GM21723 (cell line): ENCODE measurements around the gene CASS4.

Experiments
- ATAC-seq: cut with Tn5 transposase; IDR thresholded peaks from one replicate; pipeline ENCODE4 v1.9.1; 2021; ENCODE audit warnings: mild to moderate bottlenecking, moderate library complexity; ENCODE audit not compliant: unreplicated experiment

The CASS4 gene

DNA sequence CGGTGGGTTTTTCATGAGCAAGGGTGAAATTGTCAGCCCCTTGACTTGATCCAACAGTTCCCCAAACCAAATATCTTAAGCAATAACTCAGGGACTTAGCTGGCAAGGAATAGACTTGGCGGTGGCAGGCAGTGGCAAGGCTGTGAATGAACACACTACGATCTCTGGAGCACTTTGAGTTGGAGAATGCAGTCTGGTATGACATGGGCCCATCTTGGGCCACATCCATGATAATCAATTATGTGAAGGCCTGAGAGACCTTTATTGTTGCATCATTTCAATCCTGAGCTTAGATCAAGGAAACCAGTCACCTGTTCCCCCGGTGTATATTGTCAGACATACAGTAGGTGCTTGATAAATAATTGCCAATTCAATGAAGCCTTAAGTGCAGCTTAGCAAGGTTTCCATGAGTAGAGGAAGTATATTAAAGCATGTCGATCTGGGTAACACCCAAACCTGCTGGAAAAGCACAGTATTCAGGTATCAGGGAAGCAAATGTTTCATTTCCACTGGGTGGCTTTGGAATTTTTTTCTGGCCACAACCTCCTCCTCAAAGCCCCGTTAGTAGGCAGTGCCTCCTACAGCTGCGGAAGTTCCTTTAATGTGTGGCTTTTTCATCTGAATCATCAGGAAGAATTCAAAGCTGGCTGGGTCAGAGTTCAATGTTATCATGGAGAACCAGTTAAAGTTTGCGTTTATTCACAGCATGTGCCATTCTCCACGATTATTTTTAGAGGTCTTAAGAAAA is 10.2 kb downstream of the CASS4 start:
- ATAC-seq: no peak

DNA sequence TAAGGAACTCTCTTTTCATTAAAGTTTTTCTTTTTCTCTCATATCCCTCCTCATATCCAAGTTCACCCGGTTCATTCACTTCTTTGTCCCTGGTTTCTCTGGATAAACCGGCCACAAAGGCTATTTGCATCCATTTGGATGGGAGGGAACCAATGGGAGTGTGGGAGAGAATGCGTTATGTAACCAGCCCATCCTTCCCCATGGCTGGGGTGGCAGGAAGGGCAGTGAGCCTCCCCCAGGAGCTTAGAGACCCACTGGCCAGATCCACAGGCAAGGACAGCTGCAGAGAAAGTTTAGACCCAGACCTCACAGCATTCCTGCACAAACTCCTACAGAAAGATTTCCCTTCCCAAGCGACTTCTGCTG is 10.7 kb downstream of the CASS4 start:
- no peak for ATAC-seq

DNA sequence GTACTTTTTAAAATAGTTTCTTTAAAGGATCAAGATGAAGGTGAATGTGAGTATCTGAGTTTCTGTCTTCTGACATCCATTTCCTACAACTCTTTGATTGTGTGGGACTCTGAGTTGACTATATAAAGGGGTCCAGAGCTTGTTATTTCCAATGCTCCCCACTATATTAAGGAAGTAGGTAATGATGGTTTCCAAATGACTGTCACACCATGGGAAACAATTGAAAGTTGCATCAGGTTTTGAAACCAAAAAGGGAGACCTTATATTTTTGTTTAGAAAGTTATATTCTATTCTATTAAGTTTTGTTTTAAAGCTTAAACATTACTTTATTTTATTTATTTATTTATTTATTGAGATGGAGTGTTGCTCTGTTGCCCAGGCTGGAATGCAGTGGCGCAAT is 11.2 kb downstream of the CASS4 start:
- ATAC-seq: no peak

DNA sequence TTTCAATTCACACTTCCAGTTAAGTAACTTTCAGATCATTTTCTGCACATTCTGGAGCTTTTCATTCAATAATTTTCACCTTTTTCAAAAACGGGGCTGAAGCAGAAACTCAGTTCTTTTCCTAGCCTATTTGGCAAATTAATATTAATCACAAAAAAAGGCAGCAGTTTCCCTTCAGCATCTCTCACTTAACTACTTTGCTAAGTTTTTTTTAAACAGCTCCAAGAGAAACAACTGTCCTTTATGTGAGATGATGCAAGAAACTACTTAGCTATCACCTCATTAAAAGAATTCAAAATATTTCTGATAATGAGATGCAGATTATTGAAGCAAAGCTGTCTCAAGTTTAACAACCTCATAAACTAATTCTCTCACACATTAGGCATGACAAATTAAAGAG is 11.8 kb downstream of the CASS4 start:
- no peak for ATAC-seq

DNA sequence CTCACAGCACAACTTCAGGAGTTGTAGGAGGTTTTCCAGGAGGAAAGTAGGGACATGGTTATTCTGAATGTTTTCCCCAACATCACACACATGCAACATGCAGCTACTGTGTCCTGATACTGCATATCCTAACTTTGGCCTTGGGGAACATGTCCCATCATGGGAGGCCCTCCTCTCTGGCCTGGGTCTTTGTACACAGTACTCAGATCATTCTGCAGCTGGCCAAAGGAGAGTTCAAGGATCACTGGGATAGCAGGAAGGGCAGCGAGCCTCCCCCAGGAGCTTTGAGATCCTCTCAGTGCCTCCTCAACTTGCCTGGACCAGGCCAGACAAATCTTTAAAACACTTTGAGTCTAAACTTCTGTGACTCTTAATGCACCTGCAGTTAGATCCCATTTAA is 12.9 kb downstream of the CASS4 start:
- no peak for ATAC-seq

DNA sequence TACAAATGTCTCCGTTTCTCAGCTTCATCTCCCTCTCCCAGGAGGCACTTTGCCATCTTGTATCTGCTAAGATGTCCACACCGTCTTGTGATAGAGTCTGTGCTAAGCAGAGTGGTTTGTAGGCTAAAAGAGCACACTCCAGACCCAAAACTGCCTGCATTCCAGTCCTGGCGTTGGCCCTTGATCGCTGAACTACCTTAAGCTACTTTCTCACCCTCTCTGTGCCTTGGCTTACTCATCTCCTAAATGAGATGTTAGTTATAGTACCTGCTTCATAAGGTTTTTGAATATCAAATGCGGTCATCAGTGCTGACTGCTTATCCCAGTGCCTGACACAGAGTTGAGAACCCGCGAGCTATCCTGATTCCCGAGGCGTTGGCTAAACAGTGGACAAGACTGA is 14.0 kb downstream of the CASS4 start:
- ATAC-seq: no peak

DNA sequence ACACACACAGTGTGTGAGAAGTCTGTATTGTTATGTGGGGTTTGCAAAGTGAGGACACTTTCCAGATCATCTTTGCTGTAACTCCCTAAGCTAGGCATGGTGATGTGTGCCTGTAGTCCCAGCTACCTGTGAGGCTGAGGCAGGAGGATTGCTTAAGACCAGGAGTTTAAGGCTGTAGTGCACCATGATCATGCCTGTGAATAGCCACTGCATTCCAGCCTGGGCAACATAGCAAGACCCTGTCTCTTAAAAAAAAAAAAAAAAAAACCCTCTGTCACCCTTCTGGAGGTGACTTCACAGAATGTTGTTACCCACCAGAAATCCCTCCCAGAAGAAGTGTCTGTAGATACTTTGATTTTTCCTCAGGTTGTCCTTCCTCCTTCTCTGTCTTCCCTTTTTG is 14.9 kb downstream of the CASS4 start:
- ATAC-seq: no peak

DNA sequence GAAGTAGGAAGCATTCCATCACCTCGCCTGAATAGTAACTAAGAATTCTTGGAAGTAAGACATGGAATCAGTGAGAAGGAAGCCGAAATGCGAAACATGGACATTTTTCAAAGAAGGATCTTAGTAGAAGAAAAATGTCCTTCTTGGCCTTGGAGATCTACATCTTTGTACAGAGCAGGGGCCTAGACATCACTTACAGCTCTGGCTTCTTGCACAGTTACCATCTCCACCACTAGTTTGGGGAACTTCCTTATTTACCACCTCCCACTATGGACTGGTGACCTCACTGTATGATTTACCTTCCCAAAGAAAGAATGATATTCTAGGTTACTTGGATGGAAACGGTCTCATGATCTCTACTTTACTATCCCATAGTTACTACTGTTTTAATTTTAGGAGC is 15.7 kb downstream of the CASS4 start:
- ATAC-seq: no peak

DNA sequence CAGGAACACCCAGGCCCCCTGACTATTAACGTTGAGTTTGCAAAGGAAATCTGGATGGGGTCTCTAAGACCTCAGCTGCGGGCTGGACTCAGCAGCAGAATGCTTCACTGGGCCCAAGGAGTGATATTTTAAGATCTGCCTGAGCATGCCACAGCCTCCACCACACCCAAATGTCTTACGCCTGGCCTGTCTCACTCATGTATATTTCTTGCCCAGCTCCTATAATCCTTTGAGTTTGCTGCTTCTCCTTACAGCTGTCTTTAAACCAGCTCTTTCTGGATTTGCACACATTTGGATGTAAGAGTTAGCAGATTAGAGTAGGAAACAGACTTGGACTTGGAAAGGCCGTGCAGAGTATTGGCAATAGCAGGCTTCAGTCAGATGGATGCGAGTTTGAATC is 16.4 kb downstream of the CASS4 start:
- no peak for ATAC-seq

DNA sequence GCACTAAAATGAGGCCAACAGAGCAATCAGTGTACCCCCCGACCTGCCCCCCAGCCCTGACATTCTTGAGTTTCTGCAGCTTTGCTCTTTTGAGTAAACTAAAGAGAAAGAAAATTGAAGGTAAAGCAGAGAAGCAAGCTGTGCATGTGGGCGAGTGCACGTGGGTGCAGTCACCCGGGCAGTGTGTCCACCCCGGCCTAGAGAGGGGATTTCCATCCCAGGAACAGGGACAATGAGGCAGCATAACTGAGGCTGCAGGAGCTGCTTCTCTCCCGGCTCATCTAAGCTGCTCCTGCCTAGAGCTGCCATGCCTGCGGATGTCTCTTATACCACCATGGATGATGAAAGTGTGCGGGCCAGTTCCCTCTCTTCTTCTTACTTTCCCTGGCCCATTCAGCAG is 16.8 kb downstream of the CASS4 start:
- ATAC-seq: no peak

DNA sequence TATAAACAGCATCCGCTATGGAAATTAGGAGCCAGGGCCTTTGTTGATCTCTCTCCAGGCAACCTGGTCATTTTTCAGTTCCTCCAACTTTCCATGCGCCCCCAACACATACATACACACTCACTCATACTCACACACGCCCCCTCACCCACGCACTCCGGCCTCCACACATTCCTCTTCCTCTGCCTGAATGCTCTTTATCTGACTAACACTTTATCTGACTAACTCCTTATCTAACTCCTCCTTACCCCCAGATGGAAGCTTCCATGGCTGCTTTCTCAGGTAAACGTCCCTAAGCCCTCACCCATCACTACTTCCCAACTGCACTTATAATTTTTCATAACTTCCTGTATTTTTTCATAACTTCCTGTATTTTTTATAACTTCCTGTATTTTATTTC is 17.4 kb downstream of the CASS4 start:
- ATAC-seq: no peak

DNA sequence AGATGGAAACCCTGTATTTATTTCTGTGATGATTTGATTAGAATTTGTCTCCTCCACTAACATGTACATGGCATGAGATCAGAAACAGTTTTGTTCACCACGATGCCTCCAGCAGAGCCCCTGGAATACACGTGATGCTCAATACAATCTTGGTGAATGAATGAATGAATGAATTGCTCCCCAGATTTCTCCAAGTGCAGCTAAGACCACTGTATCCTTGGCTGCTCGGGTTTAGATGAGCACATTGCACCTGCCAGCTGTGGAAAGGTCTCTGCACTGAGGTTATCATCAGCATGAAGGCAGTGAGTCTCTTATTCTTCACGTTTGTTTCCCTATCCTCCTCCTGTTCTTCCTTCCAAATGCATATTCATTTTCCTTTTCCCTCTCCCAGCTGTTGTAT is 17.9 kb downstream of the CASS4 start:
- ATAC-seq: no peak

DNA sequence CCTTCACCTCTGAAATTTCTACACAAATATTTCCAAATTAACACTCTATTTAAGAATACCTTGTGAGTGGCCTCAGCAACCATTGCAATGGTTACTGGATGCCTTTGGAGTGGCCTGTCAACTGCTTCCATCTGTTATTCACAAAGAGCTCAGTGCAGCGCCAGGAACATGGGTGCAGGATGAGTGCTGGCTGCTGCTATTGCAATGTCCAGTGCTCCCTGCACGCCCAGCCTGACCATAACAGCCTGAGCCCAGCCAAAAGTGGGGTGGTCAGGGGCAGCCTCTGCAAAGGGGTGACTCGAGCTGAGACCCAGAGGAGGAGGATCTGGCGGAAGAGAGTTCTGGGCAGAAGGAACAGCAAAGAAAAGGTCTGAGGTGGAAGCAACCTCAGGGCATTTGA is 18.4 kb downstream of the CASS4 start:
- no peak for ATAC-seq

DNA sequence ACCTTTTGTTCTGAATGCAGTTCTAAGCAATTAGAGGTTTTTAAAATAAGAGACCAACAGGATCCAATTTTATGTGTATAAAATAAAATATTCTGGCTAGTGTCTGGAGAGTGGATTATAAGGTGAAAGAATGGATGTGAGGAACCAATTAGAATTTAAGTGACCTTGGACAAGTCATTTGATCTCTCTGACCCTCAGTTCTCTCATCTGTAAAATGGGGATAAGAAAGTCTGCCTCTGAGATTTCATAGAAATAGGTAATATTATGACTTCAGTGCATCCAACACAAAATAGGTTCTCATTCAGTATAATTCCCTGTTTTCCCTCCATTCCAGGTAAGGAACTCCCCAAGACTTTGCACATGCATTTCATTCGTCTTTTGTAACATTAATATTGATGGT is 18.9 kb downstream of the CASS4 start:
- ATAC-seq: no peak

DNA sequence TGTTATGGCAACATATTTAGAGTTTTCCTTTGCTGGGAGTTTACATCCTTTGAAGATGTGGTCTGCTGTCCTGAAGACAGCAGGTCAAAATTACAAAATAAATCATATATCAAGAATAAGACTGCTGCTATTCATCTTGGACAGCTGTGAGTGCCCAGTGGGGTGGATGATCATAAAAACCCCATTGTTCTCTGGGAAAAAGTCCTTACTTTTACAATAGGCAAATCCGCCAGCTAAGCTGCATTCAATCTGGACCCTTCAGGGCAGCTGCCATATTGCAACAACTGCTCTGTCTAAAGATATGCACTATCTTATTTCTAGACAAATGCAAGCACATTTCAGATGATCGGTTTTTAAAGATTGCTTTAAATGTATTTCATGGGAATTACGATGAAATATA is 19.4 kb downstream of the CASS4 start:
- ATAC-seq: no peak

DNA sequence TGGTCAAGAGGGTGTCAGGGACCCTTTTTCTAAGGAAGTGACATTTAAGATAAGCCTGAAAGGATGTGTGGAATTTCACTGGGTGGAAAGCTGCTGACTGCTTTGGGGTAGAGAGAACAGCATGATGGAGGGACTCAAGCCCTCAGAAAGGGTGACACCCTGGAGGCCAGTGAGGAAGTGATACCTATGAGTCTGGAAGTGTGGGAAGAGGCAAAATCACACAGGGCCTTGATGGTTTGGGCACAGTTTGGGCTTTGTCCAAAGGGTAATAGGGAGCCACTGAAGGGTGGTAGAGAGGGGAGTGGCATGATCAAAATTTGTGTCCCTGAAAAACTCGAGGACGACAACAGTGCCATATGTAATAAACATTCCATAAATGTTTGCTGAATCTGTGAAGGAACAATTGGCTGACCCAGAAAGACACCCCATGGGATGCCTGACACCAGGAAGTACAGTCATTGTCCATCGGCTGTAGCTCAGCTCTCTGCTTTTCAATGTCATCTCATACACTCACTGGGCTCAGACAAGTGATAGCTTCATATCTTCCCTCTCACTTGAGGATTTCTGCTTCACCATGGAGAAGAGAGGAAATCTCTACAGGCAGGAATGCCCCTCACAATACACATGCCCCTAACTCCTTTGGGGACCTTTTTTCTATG is 21.3 kb downstream of the CASS4 start:
- no peak for ATAC-seq

DNA sequence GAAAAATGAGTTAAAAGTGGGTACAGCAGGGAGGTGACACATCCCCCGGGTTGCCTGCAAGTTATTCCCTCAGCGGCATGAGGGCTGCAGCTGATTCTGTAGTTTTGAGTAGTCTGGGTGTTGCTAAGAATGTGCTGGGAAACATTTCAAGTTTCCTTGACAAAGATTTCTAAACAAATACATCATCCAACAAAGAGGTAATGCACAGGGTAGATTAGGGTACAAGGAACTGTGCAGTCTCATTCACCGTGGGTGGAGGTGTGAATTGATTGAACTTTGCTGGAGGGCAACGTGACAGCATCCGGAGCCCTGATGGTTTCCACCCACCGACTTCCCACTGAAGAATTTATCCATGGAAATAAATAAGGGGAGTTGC is 21.8 kb downstream of the CASS4 start:
- no peak for ATAC-seq

DNA sequence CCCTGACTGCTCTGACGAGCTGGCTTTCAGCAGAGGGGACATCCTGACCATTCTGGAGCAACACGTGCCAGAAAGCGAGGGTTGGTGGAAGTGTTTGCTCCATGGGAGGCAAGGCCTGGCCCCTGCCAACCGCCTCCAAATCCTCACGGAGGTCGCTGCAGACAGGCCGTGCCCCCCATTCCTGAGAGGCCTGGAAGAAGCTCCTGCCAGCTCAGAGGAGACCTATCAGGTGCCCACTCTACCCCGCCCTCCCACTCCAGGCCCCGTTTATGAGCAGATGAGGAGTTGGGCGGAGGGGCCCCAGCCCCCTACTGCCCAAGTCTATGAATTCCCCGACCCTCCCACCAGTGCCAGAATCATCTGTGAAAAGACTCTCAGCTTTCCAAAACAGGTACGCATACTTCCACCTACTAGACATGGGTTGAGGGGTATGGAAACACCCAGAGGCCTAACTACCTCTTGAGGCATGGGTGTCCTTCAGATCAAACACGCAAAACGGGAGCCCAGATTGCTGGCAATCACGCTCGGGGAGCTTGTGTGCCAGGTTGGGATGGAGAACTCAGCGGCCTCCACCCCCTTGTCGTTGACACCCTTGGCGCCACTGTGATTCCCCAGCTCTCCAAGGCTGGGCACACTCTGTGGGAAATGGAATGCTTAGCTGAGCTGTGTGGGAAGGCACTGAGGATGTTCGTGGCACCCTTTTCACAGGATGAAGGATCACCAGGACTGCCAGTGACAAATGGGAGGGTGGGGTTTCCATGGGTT is 25.3 kb downstream of the CASS4 start:
- ATAC-seq: no peak

DNA sequence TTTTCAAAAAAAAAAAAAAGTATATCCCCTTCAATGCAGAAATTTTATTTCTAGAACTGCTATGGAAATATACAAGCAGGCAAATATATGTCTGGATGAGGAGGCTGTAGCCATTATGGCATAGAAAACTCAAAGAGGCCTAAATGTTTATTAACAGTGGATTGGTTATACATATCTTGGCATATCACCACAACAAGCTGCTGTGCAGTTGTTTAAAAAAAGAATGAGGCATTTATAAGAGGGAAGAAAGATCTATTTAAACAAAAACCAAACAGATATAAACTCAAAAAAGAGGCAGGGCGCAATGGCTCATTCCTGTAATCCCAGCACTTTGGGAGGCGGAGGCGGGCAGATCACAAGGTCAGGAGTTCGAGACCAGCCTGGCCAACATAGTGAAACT is 26.2 kb downstream of the CASS4 start:
- ATAC-seq: no peak

DNA sequence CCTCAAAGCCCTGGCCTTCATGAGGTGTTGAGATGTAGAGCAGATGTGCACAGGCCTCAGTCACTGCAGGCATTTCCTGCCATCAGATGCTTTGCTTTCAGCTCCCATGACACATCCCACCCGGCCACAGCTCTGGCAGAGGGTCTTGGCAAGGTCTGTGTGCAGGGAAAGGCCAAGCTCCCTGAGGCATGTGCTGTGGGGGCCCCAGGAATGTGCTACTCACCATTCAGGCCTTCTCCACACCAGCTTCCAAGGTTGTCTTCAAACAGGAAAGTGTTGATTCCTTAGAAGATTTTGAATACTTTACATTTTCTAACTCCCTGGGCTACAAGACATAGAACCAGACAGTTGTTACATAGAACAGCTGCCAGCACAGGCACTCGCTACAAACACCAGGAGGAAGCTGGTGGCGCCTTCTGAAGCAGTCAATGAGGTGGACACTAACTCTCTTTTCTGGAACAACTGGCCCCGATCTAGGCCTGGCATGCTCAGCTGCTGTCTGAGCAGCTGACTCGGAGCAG is 27.8 kb downstream of the CASS4 start:
- ATAC-seq: no peak

DNA sequence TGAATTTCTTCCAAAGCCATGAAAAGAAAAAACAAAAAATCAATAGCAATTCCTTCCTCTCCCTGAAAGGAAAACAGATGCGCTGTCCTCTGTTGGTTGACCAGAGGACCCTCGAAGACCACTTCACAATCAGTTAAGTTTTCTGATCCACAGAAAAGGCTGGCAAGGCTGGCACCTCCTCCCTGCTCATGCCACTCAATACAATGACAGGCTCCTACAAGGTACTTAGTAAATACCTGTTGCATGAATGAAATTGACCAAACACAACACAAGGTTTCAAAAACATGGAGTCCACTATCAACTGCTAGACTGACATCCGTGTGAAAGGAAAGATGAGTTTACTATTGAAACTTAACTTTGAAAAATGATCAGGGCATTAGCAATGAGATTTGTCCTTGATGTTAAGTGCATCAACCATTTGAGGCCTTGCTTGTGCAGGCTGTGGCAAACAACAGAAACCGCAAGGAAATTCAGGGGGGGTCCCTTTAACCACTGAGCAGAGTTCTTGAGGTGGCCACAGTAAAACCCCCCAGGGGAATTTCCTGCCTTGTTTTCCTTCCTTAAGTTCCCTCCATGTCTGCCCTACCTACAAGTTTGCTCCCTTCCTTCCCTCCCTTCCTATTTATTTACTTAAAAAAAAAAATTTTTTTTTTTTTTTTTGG is 28.4 kb downstream of the CASS4 start:
- peak; percentile 79 for ATAC-seq
